Heart left ventricle (tissue), 13 donors: Measurements from ENCODE around the gene ZDHHC11B.
"Not testable (repeated sequence)": the region's sequence is repeated elsewhere in the genome, so short reads cannot be mapped to it uniquely, and the experiment has no call there.

Experiments used
- POLR2A ChIP-seq, 2 donors: fragments of 450-650 bp; IDR thresholded peaks; one replicate each; pipeline ENCODE4 v1.6.1; 2017; ENCODE audit warnings: antibody characterized with exemption in 2 of 2, mild to moderate bottlenecking in 2 of 2, moderate library complexity in 2 of 2
- TF ChIP-seq, protein P1 (sequence below), 12 donors: fragments of 200-600 bp; sonication (generic) in 4 of 12; IDR thresholded peaks; one replicate each; pipeline versions ENCODE4 v1.5.0 to v1.8.0; 2018 to 2022; ENCODE audit warnings: antibody characterized with exemption in 12 of 12, mild to moderate bottlenecking in 5 of 12
- donor health status: ischemic (EF 13 %, LVEDD 7.1; RV severe dilation, severe dysfunction).
- donor health status: DM: no; HTN: yes; CAD: no.
- donor health status: DM: no; HTN: no; CAD: no.
- donor health status: ischemic (EF 25% LVEDD 6.9; RV normal size, moderate dysfunction).
- donor health status: ischemic (EF 25% LVEDD 5.7; RV mildly dilated, moderate dysfunction).
- donor health status: ischemic (EF 35%, LVEDD 5.7; RV mildly dilated, moderate dysfunction).
- donor health status: nonischemic (EF 11% LVEDD 7.7; RV severe dilation, severe dysfunction).
- donor health status: DM: yes; HTN: yes; CAD: no.
- donor health status: PGD.
- donor health status: ischemic (EF 29% LVEDD 5.4; RV normal size, mild dysfunction).
- donor health status: nonischemic (EF 23%, LVEDD 6.1; RV moderate dilation, normal function).

DNA sequence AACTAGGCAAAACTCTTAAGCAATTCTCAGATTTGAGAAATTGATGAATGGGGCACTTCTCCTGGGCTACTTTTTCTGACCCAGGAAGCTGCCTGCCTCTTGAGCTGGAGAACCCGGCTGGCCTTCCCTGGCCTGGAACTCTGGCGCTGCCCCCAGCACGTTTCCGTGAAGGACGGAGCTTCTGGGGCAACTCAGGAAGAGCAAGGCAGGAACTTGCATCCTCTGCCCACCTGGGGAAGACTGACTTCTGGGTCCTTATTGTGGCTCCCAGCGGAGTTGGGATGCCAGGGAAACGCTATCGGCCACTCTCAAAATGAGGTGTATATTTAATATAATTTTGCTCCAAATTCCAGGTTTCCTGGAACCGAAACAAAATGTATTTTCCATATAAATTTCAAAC is 26.9 kb upstream of the ZDHHC11B start:
- TF ChIP-seq, protein P1, sequence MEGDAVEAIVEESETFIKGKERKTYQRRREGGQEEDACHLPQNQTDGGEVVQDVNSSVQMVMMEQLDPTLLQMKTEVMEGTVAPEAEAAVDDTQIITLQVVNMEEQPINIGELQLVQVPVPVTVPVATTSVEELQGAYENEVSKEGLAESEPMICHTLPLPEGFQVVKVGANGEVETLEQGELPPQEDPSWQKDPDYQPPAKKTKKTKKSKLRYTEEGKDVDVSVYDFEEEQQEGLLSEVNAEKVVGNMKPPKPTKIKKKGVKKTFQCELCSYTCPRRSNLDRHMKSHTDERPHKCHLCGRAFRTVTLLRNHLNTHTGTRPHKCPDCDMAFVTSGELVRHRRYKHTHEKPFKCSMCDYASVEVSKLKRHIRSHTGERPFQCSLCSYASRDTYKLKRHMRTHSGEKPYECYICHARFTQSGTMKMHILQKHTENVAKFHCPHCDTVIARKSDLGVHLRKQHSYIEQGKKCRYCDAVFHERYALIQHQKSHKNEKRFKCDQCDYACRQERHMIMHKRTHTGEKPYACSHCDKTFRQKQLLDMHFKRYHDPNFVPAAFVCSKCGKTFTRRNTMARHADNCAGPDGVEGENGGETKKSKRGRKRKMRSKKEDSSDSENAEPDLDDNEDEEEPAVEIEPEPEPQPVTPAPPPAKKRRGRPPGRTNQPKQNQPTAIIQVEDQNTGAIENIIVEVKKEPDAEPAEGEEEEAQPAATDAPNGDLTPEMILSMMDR (IDR thresholded peaks at IDR 0.05): not testable (repeated sequence)
- not testable (repeated sequence) for TF ChIP-seq POLR2A (IDR thresholded peaks at IDR 0.05)
